Right atrium auricular region (tissue), 2 donors: Measurements from ENCODE around the gene ROR2. TPM values are rescaled to one million over a fixed set of nuclear protein-coding genes. Genes with fewer than 3 reads are reported as not detected.
A peak's percentile ranks its signal among the peaks of the same experiment; 100 is the strongest.

Experiments
- DNase-seq: peaks from one replicate; pipeline ENCODE4 v3.0.0-alpha.2; 2019; ENCODE audit warnings: low spot score
- H3K27ac ChIP-seq, 2 donors: fragments of 200-600 bp; sonication (generic); 1 replicate in 1 of 2; 2 replicates in 1 of 2; pipeline ENCODE4 v1.5.1; 2016 to 2019
- H3K27me3 ChIP-seq, 2 donors: fragments of 200-600 bp; sonication (generic); one replicate each; pipeline versions ENCODE4 v1.5.1 to v1.6.0; 2017 to 2019
- H3K36me3 ChIP-seq: fragments of 200-600 bp; sonication (generic); one replicate; pipeline ENCODE4 v1.5.1; 2016
- H3K4me1 ChIP-seq, 2 donors: fragments of 200-600 bp; sonication (generic); one replicate each; pipeline versions ENCODE4 v1.5.1 to v1.6.0; 2017 to 2019
- H3K4me3 ChIP-seq, 2 donors: fragments of 200-600 bp; sonication (generic); 1 replicate in 1 of 2; 2 replicates in 1 of 2; pipeline ENCODE4 v1.5.1; 2017 to 2019; ENCODE audit warnings: mild to moderate bottlenecking in 1 of 2, moderate library complexity in 1 of 2
- H3K9me3 ChIP-seq, 2 donors: fragments of 200-600 bp; sonication (generic); one replicate each; pipeline ENCODE4 v1.5.1; 2019
- CTCF ChIP-seq, 2 donors: fragments of 200-600 bp; sonication (generic); IDR thresholded peaks; one replicate each; pipeline ENCODE4 v1.5.1; 2019; ENCODE audit warnings: antibody characterized with exemption in 2 of 2
- total RNA-seq, 2 donors: library from RNA; depleted of rRNA; stranded (reverse); fragments of >200 nt; gene quantifications; one replicate each; pipeline ENCODE4 v1.1.0, GENCODE V29; 2016

Gene ROR2
- 10 to 100 TPM; 21.8 to 28.5 TPM for total RNA-seq

- Histone ChIP-seq H3K36me3 (no peaks in the 10 kb centered on the region), H3K9me3 (no peaks in the 10 kb centered on the region), H3K27me3 (no peaks in the 10 kb centered on the region), H3K27ac (peak within 1 kb of the TSS; percentile 80 to 82), H3K4me3 (peak within 1 kb of the TSS; percentile 65 to 66), H3K4me1 (peaks cover 0 to 34% of the 10 kb centered on the region in 2 donors)
- peak; percentile 69 to 71 for TF ChIP-seq CTCF (IDR thresholded peaks at IDR 0.05)
- peak; percentile 62 for DNase-seq
These were observed at the start of gene ROR2 for GRCh38 chr9:91949946-91950664. ROR2 (minus strand) TSS chr9:91950228.

GRCh38 chr9:91995000-91995655 is 45.1 kb upstream of the ROR2 start:
- no peaks in the 10 kb centered on the region for H3K36me3 ChIP-seq
- no peak overlapping the region for H3K4me3 ChIP-seq
- H3K9me3 ChIP-seq, result no peaks in the 10 kb centered on the region
- DNase-seq, result no peak
- TF ChIP-seq CTCF (IDR thresholded peaks at IDR 0.05), result no peak
- H3K27ac ChIP-seq, result no peak overlapping the region
- no peaks in the 10 kb centered on the region for H3K4me1 ChIP-seq
- H3K27me3 ChIP-seq, result no peaks in the 10 kb centered on the region

- DNase-seq, result no peak
- H3K4me1 ChIP-seq, result no peaks in the 10 kb centered on the region
- no peaks in the 10 kb centered on the region for H3K9me3 ChIP-seq
- H3K27me3 ChIP-seq, result no peaks in the 10 kb centered on the region
- H3K36me3 ChIP-seq, result no peaks in the 10 kb centered on the region
- no peak overlapping the region for H3K4me3 ChIP-seq
- no peak overlapping the region for H3K27ac ChIP-seq
- TF ChIP-seq CTCF (IDR thresholded peaks at IDR 0.05), result no peak
These were observed 44.4 kb upstream of the ROR2 start for GRCh38 chr9:91994422-91994821.

- Histone ChIP-seq H3K4me1 (no peaks in the 10 kb centered on the region), H3K27ac (no peak overlapping the region), H3K4me3 (no peak overlapping the region), H3K9me3 (no peaks in the 10 kb centered on the region), H3K36me3 (no peaks in the 10 kb centered on the region), H3K27me3 (no peaks in the 10 kb centered on the region)
- peak; percentile 23 for DNase-seq
- TF ChIP-seq CTCF (IDR thresholded peaks at IDR 0.05), result no peak
These were observed 42.5 kb upstream of the ROR2 start for GRCh38 chr9:91992461-91993041.

- no peaks in the 10 kb centered on the region for H3K27me3 ChIP-seq
- no peaks in the 10 kb centered on the region for H3K36me3 ChIP-seq
- no peaks in the 10 kb centered on the region for H3K9me3 ChIP-seq
- no peak for TF ChIP-seq CTCF (IDR thresholded peaks at IDR 0.05)
- no peak overlapping the region for H3K4me3 ChIP-seq
- H3K27ac ChIP-seq, result no peak overlapping the region
- H3K4me1 ChIP-seq, result no peaks in the 10 kb centered on the region
- DNase-seq, result peak; percentile 47
These were observed 41.8 kb upstream of the ROR2 start for GRCh38 chr9:91991721-91992341.
